Fibroblast of mammary gland (primary cell): ENCODE results near the gene ITGBL1.

Experiments
- DNase-seq: peaks from one replicate; pipeline ENCODE4 v3.0.0-alpha.2; 2010; ENCODE audit warnings: low read depth
- H3K4me3 ChIP-seq: 2 replicates; pipeline ENCODE4 v1.5.1; 2011; ENCODE audit warnings: low read depth, mild to moderate bottlenecking, low read length, moderate library complexity; ENCODE audit not compliant: control insufficient read depth
- TF ChIP-seq, protein P1 (sequence below): conservative IDR thresholded peaks from 2 replicates; pipeline ENCODE4 v1.5.1; 2011; ENCODE audit warnings: low read depth, low read length, inconsistent platforms; ENCODE audit not compliant: control insufficient read depth, insufficient read depth

Gene ITGBL1

GRCh38 chr13:101624981-101625380 is 172.5 kb downstream of the ITGBL1 start:
- no peak for DNase-seq
- TF ChIP-seq, protein P1, sequence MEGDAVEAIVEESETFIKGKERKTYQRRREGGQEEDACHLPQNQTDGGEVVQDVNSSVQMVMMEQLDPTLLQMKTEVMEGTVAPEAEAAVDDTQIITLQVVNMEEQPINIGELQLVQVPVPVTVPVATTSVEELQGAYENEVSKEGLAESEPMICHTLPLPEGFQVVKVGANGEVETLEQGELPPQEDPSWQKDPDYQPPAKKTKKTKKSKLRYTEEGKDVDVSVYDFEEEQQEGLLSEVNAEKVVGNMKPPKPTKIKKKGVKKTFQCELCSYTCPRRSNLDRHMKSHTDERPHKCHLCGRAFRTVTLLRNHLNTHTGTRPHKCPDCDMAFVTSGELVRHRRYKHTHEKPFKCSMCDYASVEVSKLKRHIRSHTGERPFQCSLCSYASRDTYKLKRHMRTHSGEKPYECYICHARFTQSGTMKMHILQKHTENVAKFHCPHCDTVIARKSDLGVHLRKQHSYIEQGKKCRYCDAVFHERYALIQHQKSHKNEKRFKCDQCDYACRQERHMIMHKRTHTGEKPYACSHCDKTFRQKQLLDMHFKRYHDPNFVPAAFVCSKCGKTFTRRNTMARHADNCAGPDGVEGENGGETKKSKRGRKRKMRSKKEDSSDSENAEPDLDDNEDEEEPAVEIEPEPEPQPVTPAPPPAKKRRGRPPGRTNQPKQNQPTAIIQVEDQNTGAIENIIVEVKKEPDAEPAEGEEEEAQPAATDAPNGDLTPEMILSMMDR: no peak
- no peak overlapping the region for H3K4me3 ChIP-seq

DNA sequence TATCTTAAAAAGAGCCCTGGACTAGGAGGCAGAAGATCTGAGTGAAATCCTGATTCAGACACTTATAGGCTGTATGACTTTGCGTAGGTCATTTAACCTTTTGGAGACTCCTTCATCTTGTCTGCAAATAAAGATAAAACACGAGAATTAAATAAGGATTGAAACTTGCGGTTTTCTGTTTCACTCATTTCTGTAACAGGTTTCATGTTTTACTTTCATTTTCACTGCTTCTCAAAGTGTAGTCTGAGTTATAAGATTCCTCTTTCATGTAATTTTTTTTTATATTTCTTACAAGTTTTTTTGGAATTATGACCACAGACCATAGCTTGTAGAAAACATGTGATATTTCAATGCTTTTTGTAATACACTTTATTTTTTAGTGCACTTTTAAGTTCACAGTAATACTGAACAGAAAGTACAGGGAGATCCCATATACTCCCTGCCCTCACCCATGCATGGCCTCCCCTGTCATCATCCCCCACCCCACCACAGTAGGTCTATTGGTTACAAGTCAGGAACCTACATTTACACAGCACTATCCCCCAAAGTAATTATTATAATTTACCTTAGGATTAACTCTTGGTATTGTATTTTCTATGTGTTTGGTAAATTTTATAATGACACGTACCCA is 174.6 kb downstream of the ITGBL1 start:
- no peak for DNase-seq
- peak overlapping the region; percentile 8 for H3K4me3 ChIP-seq
- TF ChIP-seq, protein P1: no peak

- no peak overlapping the region for H3K4me3 ChIP-seq
- peak; percentile 37 for DNase-seq
- TF ChIP-seq, protein P1: no peak
Measured at GRCh38 chr13:101627556-101627943, 175.1 kb downstream of the ITGBL1 start.

GRCh38 chr13:101628900-101629299 is 176.4 kb downstream of the ITGBL1 start:
- H3K4me3 ChIP-seq: no peak overlapping the region
- TF ChIP-seq, protein P1: no peak
- no peak for DNase-seq

DNA sequence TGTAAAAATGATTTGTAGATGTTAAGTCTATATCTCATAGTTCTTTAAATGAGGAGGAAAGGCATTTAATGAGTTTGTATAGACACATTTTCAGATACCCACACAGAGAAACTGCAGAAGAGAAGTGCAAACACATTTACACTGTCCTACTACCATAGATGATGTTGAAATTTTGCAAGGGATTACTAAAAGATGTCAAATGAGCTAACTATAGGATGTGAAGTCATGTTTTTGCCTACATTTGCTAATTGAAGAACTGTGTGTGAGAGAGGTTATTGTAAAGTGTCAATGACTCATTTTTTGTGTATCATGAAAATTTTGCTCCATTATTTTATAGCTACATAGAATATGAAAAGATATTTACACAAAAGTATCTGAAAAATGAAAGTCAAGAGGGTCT is 178.9 kb downstream of the ITGBL1 start:
- TF ChIP-seq, protein P1: no peak
- DNase-seq: no peak
- no peak overlapping the region for H3K4me3 ChIP-seq

DNA sequence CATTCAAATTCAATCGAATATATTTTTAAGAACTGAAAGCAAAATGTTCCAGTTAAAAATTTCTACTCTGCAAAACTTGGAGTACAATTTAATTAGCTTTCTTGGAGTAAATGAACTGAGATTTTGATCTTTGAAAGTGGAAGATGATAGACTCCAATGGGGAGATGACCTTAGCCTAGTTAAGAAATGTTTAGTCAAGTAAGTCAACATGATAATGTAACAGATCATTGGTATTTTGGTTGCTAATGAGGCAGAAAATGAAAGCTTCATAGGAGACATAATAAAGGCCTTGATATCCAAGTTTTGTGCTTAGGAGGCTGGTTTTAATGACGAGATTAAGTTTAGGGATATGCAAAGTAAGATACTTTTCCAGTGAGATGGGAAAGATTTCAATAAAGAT is 181.7 kb downstream of the ITGBL1 start:
- DNase-seq: no peak
- H3K4me3 ChIP-seq: no peak overlapping the region
- TF ChIP-seq, protein P1: no peak

GRCh38 chr13:101639711-101640110 is 187.2 kb downstream of the ITGBL1 start:
- H3K4me3 ChIP-seq: no peak overlapping the region
- no peak for DNase-seq
- TF ChIP-seq, protein P1: no peak
